Stomach (tissue), 9 donors: Measurements from ENCODE around the gene OR10G2. TPM values are rescaled to one million over a fixed set of nuclear protein-coding genes. Genes with fewer than 3 reads are reported as not detected.
A peak's percentile ranks its signal among the peaks of the same experiment; 100 is the strongest.
"Not testable (repeated sequence)": the region's sequence is repeated elsewhere in the genome, so short reads cannot be mapped to it uniquely, and the experiment has no call there.

Source experiments
- DNase-seq, 2 donors: peaks; one replicate each; pipeline versions ENCODE4 v3.0.0 to v3.0.0-alpha.2; 2013 to 2019
- H3K27ac ChIP-seq, 5 donors: fragments of 200-600 bp in 4 of 5; sonication (generic) in 4 of 5; one replicate each; pipeline ENCODE4 v1.5.1; 2013 to 2019; ENCODE audit warnings: mild to moderate bottlenecking in 1 of 5, moderate library complexity in 1 of 5
- H3K27me3 ChIP-seq, 3 donors: fragments of 200-600 bp; sonication (generic); one replicate each; pipeline ENCODE4 v1.5.1; 2017 to 2019; ENCODE audit warnings: mixed run types in 1 of 3
- H3K36me3 ChIP-seq, 4 donors: fragments of 200-600 bp; sonication (generic); 1 replicate in 3 of 4; 2 replicates in 1 of 4; pipeline ENCODE4 v1.5.1; 2016 to 2019
- H3K4me1 ChIP-seq, 4 donors: fragments of 200-600 bp; sonication (generic); one replicate each; pipeline ENCODE4 v1.5.1; 2016 to 2019
- H3K4me3 ChIP-seq, 4 donors: fragments of 200-600 bp; sonication (generic) in 3 of 4; one replicate each; pipeline ENCODE4 v1.5.1; 2016 to 2019; ENCODE audit warnings: mild to moderate bottlenecking in 1 of 4
- H3K9me3 ChIP-seq, 4 donors: fragments of 200-600 bp; sonication (generic); one replicate each; pipeline ENCODE4 v1.5.1; 2016 to 2019
- EP300 ChIP-seq: sonication (generic); formaldehyde crosslinking; IDR thresholded peaks from one replicate; pipeline ENCODE4 v1.6.1; 2017; ENCODE audit warnings: antibody characterized with exemption
- POLR2A ChIP-seq, 4 donors: fragments of 450-650 bp; IDR thresholded peaks; one replicate each; pipeline ENCODE4 v1.6.1; 2016; ENCODE audit warnings: antibody characterized with exemption in 4 of 4, control low read depth in 2 of 4, mild to moderate bottlenecking in 1 of 4, moderate library complexity in 1 of 4
- POLR2AphosphoS5 ChIP-seq, 3 donors: sonication (generic); formaldehyde crosslinking; IDR thresholded peaks; one replicate each; pipeline ENCODE4 v1.6.1; 2016; ENCODE audit warnings: antibody characterized with exemption in 3 of 3
- WGBS, 5 donors: extraction: QIAGEN DNeasy Blood & Tissue Kit in 3 of 5; methylation state at CpG; one replicate each; pipeline versions ENCODE4 v1.1.5 to v1.1.7; 2013 to 2018; 5-methylcytosine and 5-hydroxymethylcytosine counted together
- intact Hi-C: fragments of 100-400 bp; cut with DNase I; formaldehyde crosslinking; loops from one replicate; pipeline ENCODE4 v1.15.1; 2023; ENCODE audit warnings: low total_unique reads
- polyA plus RNA-seq, 3 donors: library from polyadenylated mRNA; stranded (reverse); fragments of 200-250 nt; gene quantifications; one replicate each; pipeline ENCODE4 v1.2.3, GENCODE V29; 2013
- total RNA-seq, 5 donors: library from RNA; depleted of rRNA; stranded (reverse); fragments of >200 nt; gene quantifications; one replicate each; pipeline versions ENCODE4 v1.1.0 to v1.2.3, GENCODE V29; 2014 to 2016
- TF ChIP-seq, protein P1 (sequence below), 7 experiments: fragments of 450-650 bp in 4 of 7; fragments of 200-600 bp in 3 of 7; sonication (generic) in 3 of 7; IDR thresholded peaks; one replicate each; pipeline ENCODE4 v1.5.1; 2016 to 2019; ENCODE audit warnings: antibody characterized with exemption in 7 of 7, control low read depth in 2 of 7, mild to moderate bottlenecking in 1 of 7
- donor health status: healthy with polysubstance abuse.
- donor health status: Bipolar disorder and iron deficiency.
- donor health status: healthy.

Gene OR10G2
- total and polyA plus RNA-seq, 8 donors = not detected

DNA sequence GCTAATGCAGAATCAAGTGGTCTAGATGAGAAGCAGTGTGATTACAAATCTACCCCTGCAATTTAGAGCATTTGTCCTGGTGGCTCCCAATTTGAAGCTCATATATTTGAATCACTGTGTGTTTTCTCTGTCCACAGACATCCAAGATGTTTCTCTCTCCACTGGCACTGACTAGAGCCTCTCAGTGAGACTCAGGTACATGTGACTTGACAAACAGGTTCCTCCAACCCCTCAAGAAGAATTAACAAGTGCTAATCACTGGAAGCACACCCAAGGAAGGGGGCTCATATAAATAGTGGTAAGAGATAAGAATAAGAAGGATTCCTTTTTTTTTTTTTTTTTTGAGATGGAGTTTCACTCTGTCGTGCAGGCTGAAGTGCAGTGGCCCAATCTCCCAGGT is 20.5 kb downstream of the OR10G2 start:
- peaks cover 0 to 4% (median 0%) of the 10 kb centered on the region in 3 donors for H3K27me3 ChIP-seq
- H3K27ac ChIP-seq = no peak overlapping the region
- no peaks in the 10 kb centered on the region for H3K4me1 ChIP-seq
- TF ChIP-seq POLR2A (IDR thresholded peaks at IDR 0.05) (no peak), POLR2AphosphoS5 (IDR thresholded peaks at IDR 0.05) (no peak), EP300 (no peak)
- TF ChIP-seq, protein P1, sequence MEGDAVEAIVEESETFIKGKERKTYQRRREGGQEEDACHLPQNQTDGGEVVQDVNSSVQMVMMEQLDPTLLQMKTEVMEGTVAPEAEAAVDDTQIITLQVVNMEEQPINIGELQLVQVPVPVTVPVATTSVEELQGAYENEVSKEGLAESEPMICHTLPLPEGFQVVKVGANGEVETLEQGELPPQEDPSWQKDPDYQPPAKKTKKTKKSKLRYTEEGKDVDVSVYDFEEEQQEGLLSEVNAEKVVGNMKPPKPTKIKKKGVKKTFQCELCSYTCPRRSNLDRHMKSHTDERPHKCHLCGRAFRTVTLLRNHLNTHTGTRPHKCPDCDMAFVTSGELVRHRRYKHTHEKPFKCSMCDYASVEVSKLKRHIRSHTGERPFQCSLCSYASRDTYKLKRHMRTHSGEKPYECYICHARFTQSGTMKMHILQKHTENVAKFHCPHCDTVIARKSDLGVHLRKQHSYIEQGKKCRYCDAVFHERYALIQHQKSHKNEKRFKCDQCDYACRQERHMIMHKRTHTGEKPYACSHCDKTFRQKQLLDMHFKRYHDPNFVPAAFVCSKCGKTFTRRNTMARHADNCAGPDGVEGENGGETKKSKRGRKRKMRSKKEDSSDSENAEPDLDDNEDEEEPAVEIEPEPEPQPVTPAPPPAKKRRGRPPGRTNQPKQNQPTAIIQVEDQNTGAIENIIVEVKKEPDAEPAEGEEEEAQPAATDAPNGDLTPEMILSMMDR (IDR thresholded peaks at IDR 0.05) = no peak
- H3K4me3 ChIP-seq = no peak overlapping the region
- WGBS, 5 donors = 0 to 54% (median 19%) methylated on average over 1 of the region's 1 CpG
- peak in 1 of 2 donors; percentile 4 for DNase-seq
- intact Hi-C loops = no loop called here
- H3K36me3 ChIP-seq = no peaks in the 10 kb centered on the region
- no peaks in the 10 kb centered on the region for H3K9me3 ChIP-seq

- Histone ChIP-seq H3K27ac (no peak overlapping the region), H3K4me3 (no peak overlapping the region)
Measured at GRCh38 chr14:21612324-21612723, 22.4 kb downstream of the OR10G2 start.

DNA sequence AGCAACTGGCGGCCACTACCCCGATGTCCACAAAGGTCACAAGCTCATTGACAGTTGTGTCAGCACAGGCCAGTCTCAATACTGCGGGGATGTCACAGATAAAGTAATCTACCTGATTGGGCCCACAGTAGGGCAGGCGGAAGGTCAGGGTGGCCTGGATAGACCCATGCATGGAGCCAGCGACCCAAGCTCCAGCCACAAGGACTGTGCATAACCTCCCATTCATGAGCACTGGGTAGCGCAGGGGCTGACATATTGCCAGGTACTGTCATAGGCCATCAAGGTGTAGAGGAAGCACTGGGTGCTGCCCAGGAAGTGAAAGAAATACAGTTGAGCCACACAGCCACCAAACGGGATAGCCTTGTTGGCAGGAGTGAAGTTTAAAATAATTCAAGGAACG is 32.6 kb downstream of the OR10G2 start:
- H3K4me1 ChIP-seq, H3K9me3 ChIP-seq, H3K36me3 ChIP-seq, intact Hi-C loops, DNase-seq, H3K4me3 ChIP-seq, H3K27me3 ChIP-seq, H3K27ac ChIP-seq: not testable (repeated sequence)
- 71 to 94% (median 89%) methylated on average over 2 to 8 of the region's 8 CpGs for WGBS, 5 donors

More at GRCh38 chr14:21612324-21612723, 22.4 kb downstream of the OR10G2 start:
- no peaks in the 10 kb centered on the region for H3K27me3 ChIP-seq
- no peaks in the 10 kb centered on the region for H3K4me1 ChIP-seq
- no peaks in the 10 kb centered on the region for H3K36me3 ChIP-seq
- no peak for DNase-seq
- intact Hi-C loops = no loop called here
- H3K9me3 ChIP-seq = no peaks in the 10 kb centered on the region
- TF ChIP-seq POLR2A (IDR thresholded peaks at IDR 0.05) (no peak), POLR2AphosphoS5 (IDR thresholded peaks at IDR 0.05) (no peak), EP300 (no peak)
- TF ChIP-seq, protein P1 (IDR thresholded peaks at IDR 0.05) = no peak
- WGBS, 5 donors = 73 to 85% (median 81%) methylated on average over 6 of the region's 6 CpGs

- H3K4me3 ChIP-seq = no peak overlapping the region
- no peak for TF ChIP-seq POLR2A (IDR thresholded peaks at IDR 0.05)
- no peak for TF ChIP-seq POLR2AphosphoS5 (IDR thresholded peaks at IDR 0.05)
- TF ChIP-seq EP300 = no peak
- TF ChIP-seq, protein P1 (IDR thresholded peaks at IDR 0.05) = no peak
- 64 to 75% (median 69%) methylated on average over 4 of the region's 4 CpGs for WGBS, 5 donors
- no peaks in the 10 kb centered on the region for H3K4me1 ChIP-seq
- DNase-seq = no peak
- H3K27ac ChIP-seq = no peak overlapping the region
- peaks cover 0 to 7% (median 0%) of the 10 kb centered on the region in 3 donors for H3K27me3 ChIP-seq
- H3K36me3 ChIP-seq = no peaks in the 10 kb centered on the region
- H3K9me3 ChIP-seq = peaks cover 6 to 27% (median 21%) of the 10 kb centered on the region in 4 donors
- intact Hi-C loops = no loop called here
Measured at GRCh38 chr14:21589317-21589716, 45.4 kb downstream of the OR10G2 start.

Other genes with a start within 250 kb of the OR10G2 start
- 100 to 1,000 TPM in 1 of 5 donors, 10 to 100 TPM in 4; 28.0 to 117 (median 62.8) TPM for gene CHD8, start 178.8 kb downstream of the OR10G2 start, total RNA-seq
- 10 to 100 TPM; 13.6 to 25.7 (median 16.0) TPM for gene CHD8, start 178.8 kb downstream of the OR10G2 start, polyA plus RNA-seq
- gene RAB2B, start 158.0 kb downstream of the OR10G2 start, total RNA-seq = 10 to 100 TPM; 11.3 to 38.6 (median 32.1) TPM
- 10 to 100 TPM in 1 of 3 donors, 1 to 10 TPM in 2; 6.1 to 14.9 (median 7.0) TPM for gene RAB2B, start 158.0 kb downstream of the OR10G2 start, polyA plus RNA-seq
- 100 to 1,000 TPM in 1 of 5 donors, 10 to 100 TPM in 3, 1 to 10 TPM in 1; 8.4 to 102 (median 55.4) TPM for gene TOX4, start 157.7 kb downstream of the OR10G2 start, total RNA-seq
- 10 to 100 TPM; 17.5 to 29.9 (median 18.7) TPM for gene TOX4, start 157.7 kb downstream of the OR10G2 start, polyA plus RNA-seq
- gene METTL3, start 123.6 kb downstream of the OR10G2 start, total RNA-seq = 10 to 100 TPM; 18.7 to 84.3 (median 63.8) TPM
- 10 to 100 TPM in 2 of 3 donors, 1 to 10 TPM in 1; 8.6 to 44.6 (median 20.7) TPM for gene METTL3, start 123.6 kb downstream of the OR10G2 start, polyA plus RNA-seq
- 10 to 100 TPM in 1 of 5 donors, 1 to 10 TPM in 2, not detected in 2; 3.3 to 15.2 (median 6.5) TPM for gene SALL2, start 108.6 kb downstream of the OR10G2 start, total RNA-seq
- 1 to 10 TPM; 2.5 to 3.1 (median 2.7) TPM for gene SALL2, start 108.6 kb downstream of the OR10G2 start, polyA plus RNA-seq
- not detected for gene OR10G3, start 54.9 kb downstream of the OR10G2 start, total RNA-seq
- not detected for gene OR10G3, start 54.9 kb downstream of the OR10G2 start, polyA plus RNA-seq
- gene OR4E2, start 18.9 kb upstream of the OR10G2 start, total RNA-seq = not detected
- not detected for gene OR4E2, start 18.9 kb upstream of the OR10G2 start, polyA plus RNA-seq
- not detected for gene OR4E1, start 38.9 kb upstream of the OR10G2 start, total RNA-seq
- gene OR4E1, start 38.9 kb upstream of the OR10G2 start, polyA plus RNA-seq = not detected